HepG2 (cell line): ENCODE measurements around the gene AMOT.

Source experiments
- EP300 ChIP-seq, 3 experiments: sonication (generic) in 1 of 3; formaldehyde crosslinking in 1 of 3; IDR thresholded peaks; 2 replicates each; pipeline versions ENCODE4 v1.5.1 to v1.6.1; 2011 to 2020; ENCODE audit warnings: low read depth in 2 of 3, low read length in 2 of 3, borderline replicate concordance in 1 of 3, improper control_type of control experiment in 1 of 3, mild to moderate bottlenecking in 1 of 3, missing genetic modification reagents in 1 of 3, moderate library complexity in 1 of 3
- FOSL2 ChIP-seq: sonication (generic); formaldehyde crosslinking; IDR thresholded peaks from 2 replicates; pipeline ENCODE4 v1.4.0; 2020; ENCODE audit warnings: missing genetic modification reagents
- HIVEP1 ChIP-seq: sonication (generic); formaldehyde crosslinking; IDR thresholded peaks from 2 replicates; pipeline ENCODE4 v1.4.0; 2020; ENCODE audit warnings: mild to moderate bottlenecking, missing genetic modification reagents
- NFKB2 ChIP-seq: sonication (generic); formaldehyde crosslinking; IDR thresholded peaks from 2 replicates; pipeline ENCODE4 v1.4.0; 2020; ENCODE audit warnings: missing genetic modification reagents, borderline replicate concordance
- TGIF2 ChIP-seq: IDR thresholded peaks from 2 replicates; pipeline ENCODE4 v1.6.1; 2016; ENCODE audit warnings: control low read depth, missing compliant biosample characterization
- ZBTB7A ChIP-seq: sonication (generic); formaldehyde crosslinking; IDR thresholded peaks from 2 replicates; pipeline ENCODE4 v1.8.0; 2022; ENCODE audit warnings: mild to moderate bottlenecking, missing genetic modification reagents
- ZFX ChIP-seq: sonication (generic); formaldehyde crosslinking; IDR thresholded peaks from 2 replicates; pipeline ENCODE4 v1.4.0; 2020; ENCODE audit warnings: mild to moderate bottlenecking, low read depth, missing genetic modification reagents, moderate library complexity
- ZNF263 ChIP-seq: sonication (generic); formaldehyde crosslinking; IDR thresholded peaks from 2 replicates; pipeline ENCODE4 v1.4.0; 2020; ENCODE audit warnings: missing genetic modification reagents
- ZNF614 ChIP-seq: IDR thresholded peaks from 2 replicates; pipeline ENCODE4 v1.6.1; 2018; ENCODE audit warnings: missing biosample characterization, missing genetic modification reagents, inconsistent platforms, borderline replicate concordance
- TF ChIP-seq, protein P1 (sequence below): sonication (generic); formaldehyde crosslinking; IDR thresholded peaks from 2 replicates; pipeline ENCODE4 v1.5.0; 2020; ENCODE audit warnings: mild to moderate bottlenecking, missing genetic modification reagents, moderate library complexity

DNA sequence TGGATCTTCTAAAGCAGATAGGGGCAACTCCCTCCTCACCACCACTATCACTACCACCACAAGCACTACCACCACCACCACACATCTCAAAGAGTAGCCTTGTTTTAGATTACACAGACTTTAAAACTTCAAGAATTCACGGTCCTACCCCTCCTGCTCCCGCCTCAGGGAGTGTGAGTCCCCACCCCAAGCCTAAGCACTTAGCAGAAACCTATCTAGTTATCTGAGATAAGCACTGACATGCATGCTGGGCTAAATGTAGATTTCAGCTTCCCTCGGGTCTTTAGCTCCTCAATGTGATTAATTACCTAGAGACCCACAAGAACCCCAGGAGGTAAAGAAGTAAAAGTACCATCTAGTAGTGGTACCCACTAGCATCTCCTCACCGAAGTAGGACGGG is 775 bp downstream of the AMOT start:
- TF ChIP-seq, protein P1, sequence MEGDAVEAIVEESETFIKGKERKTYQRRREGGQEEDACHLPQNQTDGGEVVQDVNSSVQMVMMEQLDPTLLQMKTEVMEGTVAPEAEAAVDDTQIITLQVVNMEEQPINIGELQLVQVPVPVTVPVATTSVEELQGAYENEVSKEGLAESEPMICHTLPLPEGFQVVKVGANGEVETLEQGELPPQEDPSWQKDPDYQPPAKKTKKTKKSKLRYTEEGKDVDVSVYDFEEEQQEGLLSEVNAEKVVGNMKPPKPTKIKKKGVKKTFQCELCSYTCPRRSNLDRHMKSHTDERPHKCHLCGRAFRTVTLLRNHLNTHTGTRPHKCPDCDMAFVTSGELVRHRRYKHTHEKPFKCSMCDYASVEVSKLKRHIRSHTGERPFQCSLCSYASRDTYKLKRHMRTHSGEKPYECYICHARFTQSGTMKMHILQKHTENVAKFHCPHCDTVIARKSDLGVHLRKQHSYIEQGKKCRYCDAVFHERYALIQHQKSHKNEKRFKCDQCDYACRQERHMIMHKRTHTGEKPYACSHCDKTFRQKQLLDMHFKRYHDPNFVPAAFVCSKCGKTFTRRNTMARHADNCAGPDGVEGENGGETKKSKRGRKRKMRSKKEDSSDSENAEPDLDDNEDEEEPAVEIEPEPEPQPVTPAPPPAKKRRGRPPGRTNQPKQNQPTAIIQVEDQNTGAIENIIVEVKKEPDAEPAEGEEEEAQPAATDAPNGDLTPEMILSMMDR (CRISPR knock-in tag): no peak
- TF ChIP-seq EP300 (IDR thresholded peaks at IDR 0.05; ENCODE audit: low read depth in 2 of 2, low read length in 2 of 2) (no peak), EP300 (CRISPR knock-in tag; IDR thresholded peaks at IDR 0.05; ENCODE audit: borderline replicate concordance) (no peak), NFKB2 (no peak), FOSL2 (CRISPR knock-in tag) (no peak), ZFX (CRISPR knock-in tag) (no peak), ZBTB7A (CRISPR knock-in tag) (no peak), HIVEP1 (CRISPR knock-in tag) (no peak), TGIF2 (CRISPR knock-in tag) (no peak), ZNF263 (CRISPR knock-in tag) (no peak), ZNF614 (CRISPR knock-in tag) (no peak)
